Measurements from ENCODE around the gene NR3C1. TPM values are rescaled to one million over a fixed set of nuclear protein-coding genes. Genes with fewer than 3 reads are reported as not detected.

The NR3C1 gene
- total RNA-seq, 2 experiments from 2014 or later, result 62.7 to 73.1 TPM

DNA sequence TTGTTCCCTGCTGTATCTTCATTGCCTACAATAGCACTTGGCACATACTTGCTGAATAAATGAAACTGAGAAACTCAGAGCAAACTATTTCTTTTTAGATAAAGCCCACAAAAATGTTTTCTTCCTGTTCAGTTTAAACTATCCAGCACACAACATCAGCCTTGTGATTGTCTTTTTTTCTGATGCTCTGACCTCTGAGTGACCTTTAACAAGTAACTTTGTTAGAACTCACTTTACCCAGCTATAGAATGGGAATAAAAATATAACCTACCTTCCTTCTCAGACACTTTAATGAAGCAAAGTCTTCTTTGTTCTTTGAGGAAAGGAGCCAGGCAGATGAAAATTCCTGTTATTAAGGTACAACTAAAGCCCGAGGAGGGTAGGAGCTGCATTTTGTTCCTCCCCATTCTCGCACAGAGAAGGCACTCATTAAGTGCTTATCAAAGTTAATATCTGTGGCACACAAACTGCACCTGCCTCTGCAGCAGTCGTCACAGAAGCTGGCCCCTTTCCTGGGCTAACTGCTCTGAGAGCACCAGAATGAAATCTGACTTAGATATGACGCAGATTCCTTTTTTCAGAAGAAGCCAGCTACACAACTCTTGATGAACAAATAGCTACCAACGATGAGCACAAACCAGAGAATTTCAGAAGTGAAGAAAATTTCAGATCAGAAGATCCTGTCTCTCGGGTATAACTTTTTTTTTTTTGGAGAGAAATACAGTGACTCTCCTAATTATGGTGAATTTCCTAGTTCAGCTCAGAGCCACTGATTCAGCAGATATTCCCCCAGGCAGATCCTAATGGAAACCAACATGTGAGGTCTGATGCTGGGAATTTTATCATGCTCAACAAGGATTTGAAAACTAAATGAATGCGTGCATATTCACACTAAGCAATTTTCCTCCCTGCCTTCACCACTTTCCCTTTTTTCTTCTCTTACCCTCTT lies 31.0 kb upstream of the NR3C1 start:
- Mint-ChIP-seq H3K27ac (peak overlapping the region; percentile 97), H3K9me3 (no peaks in the 10 kb centered on the region), H3K27me3 (peaks cover 3% of the 10 kb centered on the region), H3K4me3 (peak overlapping the region; percentile 90), H3K36me3 (ENCODE audit: low read depth) (no peaks in the 10 kb centered on the region), H3K4me1 (peaks cover 51% of the 10 kb centered on the region)
- ChIA-PET POLR2A (interaction anchor here (0.6 kb wide), 1 partner anchor 34 kb away, joined by 8 read pairs; no protein-coding TSS in a partner anchor), CTCF (interaction anchor here (0.6 to 2.8 kb wide), 5 partner anchors 16 to 431 kb away, joined by 3 to 11 read pairs (median 4); partner anchors contain the start of gene NR3C1)
- peak; percentile 26 for DNase-seq

DNA sequence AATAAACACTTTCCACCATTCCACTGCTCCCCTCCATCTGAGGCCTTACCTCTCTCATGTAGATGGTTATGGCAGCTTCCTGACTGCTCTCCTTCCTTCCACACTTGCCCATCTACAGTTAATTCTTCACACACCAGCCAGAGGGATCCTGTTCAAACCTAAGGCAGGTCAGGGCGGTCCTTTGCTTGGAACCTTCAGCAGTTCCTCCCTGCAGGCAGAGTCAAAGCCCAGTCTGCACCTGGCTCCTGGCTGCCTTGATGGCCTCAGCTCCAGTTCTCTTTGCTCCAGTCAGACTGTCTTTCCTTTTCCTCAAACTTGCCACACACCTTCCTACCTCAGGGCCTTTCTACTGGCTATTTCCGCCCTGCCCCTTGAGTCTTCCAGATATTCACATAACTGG lies 30.2 kb upstream of the NR3C1 start:
- Mint-ChIP-seq H3K27me3 (peaks cover 3% of the 10 kb centered on the region), H3K27ac (peak overlapping the region; percentile 97), H3K4me3 (peak overlapping the region; percentile 90), H3K9me3 (no peaks in the 10 kb centered on the region), H3K36me3 (ENCODE audit: low read depth) (no peaks in the 10 kb centered on the region), H3K4me1 (peaks cover 51% of the 10 kb centered on the region)
- ChIA-PET POLR2A (no interaction called here), CTCF (interaction anchor here (1.0 to 2.8 kb wide), 3 partner anchors 17 to 430 kb away, joined by 4 to 11 read pairs (median 4); partner anchors contain the start of gene NR3C1)
- no peak for DNase-seq

GRCh38 chr5:143432658-143433239 lies 29.3 kb upstream of the NR3C1 start:
- no peaks in the 10 kb centered on the region for H3K9me3 Mint-ChIP-seq
- ChIA-PET POLR2A (no interaction called here), CTCF (interaction anchor here (1.2 to 2.8 kb wide), 3 partner anchors 18 to 29 kb away, joined by 3 to 11 read pairs (median 4); partner anchors contain the start of gene NR3C1)
- no peak for DNase-seq
- no peak overlapping the region for H3K4me3 Mint-ChIP-seq
- peaks cover 51% of the 10 kb centered on the region for H3K4me1 Mint-ChIP-seq
- H3K27ac Mint-ChIP-seq, result no peak overlapping the region
- H3K27me3 Mint-ChIP-seq, result peaks cover under 1% of the 10 kb centered on the region
- no peaks in the 10 kb centered on the region for H3K36me3 Mint-ChIP-seq (ENCODE audit: low read depth)

GRCh38 chr5:143431789-143432188 lies 28.3 kb upstream of the NR3C1 start:
- DNase-seq, result no peak
- no peak overlapping the region for H3K4me3 Mint-ChIP-seq
- ChIA-PET CTCF (interaction anchor here (1.2 kb wide), 1 partner anchor 21 kb away, joined by 3 read pairs; no protein-coding TSS in a partner anchor), POLR2A (no interaction called here)
- H3K27ac Mint-ChIP-seq, result no peak overlapping the region
- H3K27me3 Mint-ChIP-seq, result no peaks in the 10 kb centered on the region
- H3K9me3 Mint-ChIP-seq, result no peaks in the 10 kb centered on the region
- peaks cover 3% of the 10 kb centered on the region for H3K36me3 Mint-ChIP-seq (ENCODE audit: low read depth)
- H3K4me1 Mint-ChIP-seq, result peaks cover 44% of the 10 kb centered on the region

DNA sequence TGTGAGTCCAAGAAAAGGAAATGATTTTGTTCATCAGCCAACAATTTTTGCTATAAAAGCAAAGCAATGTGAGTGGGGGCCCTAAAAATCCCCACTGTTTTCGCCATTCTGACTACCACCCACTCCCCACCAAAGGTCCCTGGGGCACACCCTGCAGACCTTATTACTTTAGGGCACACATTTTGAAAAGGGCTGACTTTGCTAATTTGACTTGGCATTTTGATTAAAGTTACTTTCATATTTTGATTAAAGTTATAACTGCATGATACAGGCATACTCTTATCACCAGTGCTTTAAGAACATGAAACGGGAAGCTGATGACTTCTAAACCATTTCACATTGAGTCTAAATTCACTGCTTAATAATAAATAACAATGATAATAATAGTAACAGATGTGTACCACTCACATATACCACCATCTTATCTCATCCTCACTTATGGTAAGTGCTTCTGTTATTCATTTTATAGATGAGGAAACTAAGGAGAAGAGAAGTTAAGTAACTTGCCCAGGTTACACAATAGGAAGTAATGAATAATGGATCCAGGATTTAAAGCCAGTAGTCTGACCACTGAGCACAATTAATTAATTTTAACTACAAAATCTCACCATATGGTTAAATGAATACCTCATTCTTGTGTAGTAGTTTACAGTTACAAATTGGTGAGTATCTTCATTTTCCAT lies 25.4 kb upstream of the NR3C1 start:
- no peak for DNase-seq
- CTCF ChIA-PET, result no interaction called here
- no peaks in the 10 kb centered on the region for H3K27me3 Mint-ChIP-seq
- peaks cover 18% of the 10 kb centered on the region for H3K4me1 Mint-ChIP-seq
- H3K9me3 Mint-ChIP-seq, result no peaks in the 10 kb centered on the region
- H3K27ac Mint-ChIP-seq, result no peak overlapping the region
- POLR2A ChIA-PET, result no interaction called here
- no peak overlapping the region for H3K4me3 Mint-ChIP-seq
- H3K36me3 Mint-ChIP-seq (ENCODE audit: low read depth), result peaks cover 3% of the 10 kb centered on the region

DNA sequence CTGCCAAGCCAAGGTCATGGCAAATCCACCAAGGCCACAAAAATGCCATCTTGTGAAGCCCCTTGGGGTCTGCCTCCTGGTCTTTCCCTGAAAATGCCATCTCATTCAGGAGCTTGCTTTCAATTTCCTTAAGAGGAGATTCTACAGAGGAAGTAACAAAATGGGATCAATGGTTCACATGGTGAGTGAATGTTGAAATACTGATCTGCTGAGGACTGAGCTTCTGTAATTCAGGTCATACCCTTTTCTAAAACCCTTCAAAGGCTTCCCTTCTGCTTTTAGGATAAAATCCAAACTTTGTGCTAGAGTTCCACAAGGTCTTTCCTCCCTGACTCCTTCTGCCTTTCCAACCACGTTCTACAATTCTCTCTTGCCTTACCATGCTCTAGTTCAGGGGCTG lies 24.7 kb upstream of the NR3C1 start:
- ChIA-PET CTCF (no interaction called here), POLR2A (no interaction called here)
- Mint-ChIP-seq H3K27ac (no peak overlapping the region), H3K4me1 (peaks cover 12% of the 10 kb centered on the region), H3K9me3 (peaks cover 5% of the 10 kb centered on the region), H3K36me3 (ENCODE audit: low read depth) (peaks cover 3% of the 10 kb centered on the region), H3K27me3 (no peaks in the 10 kb centered on the region), H3K4me3 (no peak overlapping the region)
- no peak for DNase-seq

DNA sequence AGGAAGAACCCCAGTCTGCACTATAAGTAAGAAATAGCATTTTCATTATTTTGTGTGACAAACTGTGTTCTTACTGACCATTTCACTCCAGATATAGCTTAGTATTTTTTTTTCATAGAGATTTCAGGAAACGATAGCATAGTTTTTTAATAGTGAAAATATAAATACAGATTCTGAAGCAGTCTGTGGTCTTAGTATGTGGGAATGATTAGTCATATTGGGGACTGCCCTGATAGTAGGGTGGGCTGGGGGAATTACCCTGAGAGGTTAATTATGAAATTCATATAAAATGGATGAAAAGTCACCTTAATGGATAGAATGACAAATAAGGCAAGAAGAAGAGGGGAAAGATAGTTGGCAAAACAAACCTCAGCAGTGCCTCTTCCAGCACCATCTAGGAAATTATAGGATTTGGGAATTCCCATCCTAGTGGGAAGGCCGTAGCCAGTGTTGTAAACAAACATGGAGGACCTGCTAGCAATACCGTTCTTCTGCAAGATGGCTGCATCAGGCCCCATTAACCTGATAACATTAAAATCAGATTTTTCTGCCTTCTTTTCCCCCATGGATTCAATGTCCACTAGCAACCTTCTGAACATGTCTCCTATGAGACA lies 23.7 kb upstream of the NR3C1 start:
- Mint-ChIP-seq H3K4me1 (peaks cover 11% of the 10 kb centered on the region), H3K9me3 (peaks cover 5% of the 10 kb centered on the region), H3K27me3 (no peaks in the 10 kb centered on the region), H3K4me3 (no peak overlapping the region), H3K36me3 (ENCODE audit: low read depth) (peaks cover 6% of the 10 kb centered on the region), H3K27ac (no peak overlapping the region)
- ChIA-PET POLR2A (no interaction called here), CTCF (interaction anchor here (1.2 kb wide), 1 partner anchor 24 kb away, joined by 3 read pairs; the partner anchor contains the start of gene NR3C1)
- no peak for DNase-seq

GRCh38 chr5:143426437-143426991 lies 23.0 kb upstream of the NR3C1 start:
- Mint-ChIP-seq H3K36me3 (ENCODE audit: low read depth) (peaks cover 6% of the 10 kb centered on the region), H3K4me3 (no peak overlapping the region), H3K27me3 (no peaks in the 10 kb centered on the region), H3K9me3 (peaks cover 5% of the 10 kb centered on the region), H3K4me1 (peaks cover 8% of the 10 kb centered on the region), H3K27ac (no peak overlapping the region)
- CTCF ChIA-PET, result interaction anchor here (1.2 kb wide), 1 partner anchor 23 kb away, joined by 3 read pairs; the partner anchor contains the start of gene NR3C1
- POLR2A ChIA-PET, result no interaction called here
- no peak for DNase-seq

DNA sequence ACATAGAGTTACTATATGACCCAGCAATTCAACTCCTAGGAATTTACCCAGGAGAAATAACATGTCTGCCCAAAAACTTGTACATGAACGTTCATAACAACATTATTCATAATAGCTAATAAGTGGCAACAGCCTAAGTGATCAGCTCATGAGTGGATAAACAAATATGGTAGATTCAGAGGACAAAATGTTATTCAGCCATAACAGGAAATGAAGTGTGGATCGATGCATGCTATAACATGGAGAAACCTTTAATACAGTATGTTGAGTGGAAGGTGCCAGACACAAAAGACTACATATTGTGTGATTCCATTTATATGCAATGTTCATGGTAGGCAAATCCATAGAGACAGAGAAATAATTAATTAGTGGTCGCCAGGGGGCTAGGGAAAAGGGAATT lies 22.3 kb upstream of the NR3C1 start:
- Mint-ChIP-seq H3K27me3 (no peaks in the 10 kb centered on the region), H3K27ac (no peak overlapping the region), H3K4me1 (peaks cover 4% of the 10 kb centered on the region), H3K9me3 (peaks cover 5% of the 10 kb centered on the region), H3K36me3 (ENCODE audit: low read depth) (peaks cover 6% of the 10 kb centered on the region), H3K4me3 (no peak overlapping the region)
- DNase-seq, result no peak
- CTCF ChIA-PET, result interaction anchor here (1.2 kb wide), 1 partner anchor 9 kb away, joined by 4 read pairs; no protein-coding TSS in a partner anchor
- POLR2A ChIA-PET, result no interaction called here

DNA sequence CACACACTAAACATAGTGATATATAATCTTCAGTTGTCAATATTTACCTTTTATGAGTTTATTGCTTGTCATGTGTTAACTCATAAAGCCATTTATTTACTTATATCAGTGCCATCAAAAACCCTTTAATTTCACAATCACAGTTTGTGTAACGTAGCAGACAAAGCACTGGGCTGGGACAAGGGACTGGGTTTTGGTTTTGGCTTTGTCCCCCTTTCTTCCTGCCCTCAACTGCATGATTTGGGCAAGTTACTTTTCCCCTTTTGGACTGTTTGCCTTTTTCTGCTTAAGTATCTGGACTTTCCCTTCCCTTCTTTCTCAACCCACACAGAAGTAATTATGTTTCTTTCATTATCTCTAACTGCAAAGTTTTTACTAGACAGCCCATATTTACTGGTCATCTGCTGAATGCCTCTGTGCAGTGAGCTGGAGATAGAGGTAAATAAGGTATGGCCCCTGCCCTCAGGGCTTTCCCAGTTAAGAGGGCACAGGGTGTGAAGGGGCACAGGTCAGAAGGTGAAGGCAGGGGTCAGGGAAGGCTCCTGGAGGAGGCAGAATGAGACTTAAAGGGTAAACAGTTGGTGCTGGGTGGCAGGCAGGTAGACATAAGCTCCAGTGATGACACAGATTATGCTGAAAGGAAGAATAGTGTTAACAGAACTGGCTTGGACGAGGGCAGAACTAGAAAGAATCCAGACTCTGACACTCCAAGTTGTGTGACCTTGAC lies 14.8 kb upstream of the NR3C1 start:
- DNase-seq, result no peak
- POLR2A ChIA-PET, result no interaction called here
- Mint-ChIP-seq H3K27me3 (no peaks in the 10 kb centered on the region), H3K36me3 (ENCODE audit: low read depth) (peaks cover 3% of the 10 kb centered on the region), H3K4me3 (no peak overlapping the region), H3K27ac (no peak overlapping the region), H3K9me3 (peaks cover under 1% of the 10 kb centered on the region), H3K4me1 (peaks cover 18% of the 10 kb centered on the region)
- CTCF ChIA-PET, result no interaction called here

DNA sequence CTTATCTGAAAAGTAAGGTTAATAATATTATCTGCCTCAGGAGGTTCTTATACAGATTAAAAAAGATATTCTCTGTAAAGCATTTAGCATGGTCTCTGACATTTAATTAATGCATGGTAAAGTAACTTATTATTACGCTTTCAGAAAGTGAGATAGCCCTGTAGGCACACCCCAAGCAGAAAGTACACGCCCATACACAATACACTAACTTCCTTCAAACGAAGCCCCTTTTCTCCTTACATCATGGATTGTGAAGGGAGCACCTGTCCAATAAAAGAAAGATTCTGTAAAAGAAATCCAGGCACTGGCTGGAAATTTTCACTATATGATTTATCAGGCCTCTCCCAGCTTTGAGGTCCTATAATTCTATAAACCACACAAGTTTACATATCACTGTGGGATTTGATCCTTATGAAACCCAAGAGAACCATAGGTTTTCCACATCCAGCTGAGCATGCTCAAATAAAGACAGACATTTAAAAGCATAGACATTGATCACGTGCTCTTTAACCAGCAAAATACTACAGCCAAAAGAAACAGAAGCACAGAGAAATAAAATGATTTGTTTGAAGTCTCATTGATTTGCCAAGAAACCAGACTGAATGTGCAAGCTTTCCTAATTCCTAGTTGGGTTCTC lies 14.1 kb upstream of the NR3C1 start:
- no peak for DNase-seq
- Mint-ChIP-seq H3K27ac (no peak overlapping the region), H3K36me3 (ENCODE audit: low read depth) (no peaks in the 10 kb centered on the region), H3K9me3 (no peaks in the 10 kb centered on the region), H3K4me1 (peaks cover 16% of the 10 kb centered on the region), H3K27me3 (no peaks in the 10 kb centered on the region), H3K4me3 (no peak overlapping the region)
- ChIA-PET CTCF (interaction anchor here (1.0 kb wide), 1 partner anchor 14 kb away, joined by 3 read pairs; the partner anchor contains the start of gene NR3C1), POLR2A (no interaction called here)
